Measurements from ENCODE around the gene ALB. TPM values are rescaled to one million over a fixed set of nuclear protein-coding genes. Genes with fewer than 3 reads are reported as not detected.
"Not testable (repeated sequence)": the region's sequence is repeated elsewhere in the genome, so short reads cannot be mapped to it uniquely, and the experiment has no call there.

ALB gene
- under 1 TPM in 2 of 4 donors, not detected in 2; 0.27 to 0.56 TPM for total RNA-seq

DNA sequence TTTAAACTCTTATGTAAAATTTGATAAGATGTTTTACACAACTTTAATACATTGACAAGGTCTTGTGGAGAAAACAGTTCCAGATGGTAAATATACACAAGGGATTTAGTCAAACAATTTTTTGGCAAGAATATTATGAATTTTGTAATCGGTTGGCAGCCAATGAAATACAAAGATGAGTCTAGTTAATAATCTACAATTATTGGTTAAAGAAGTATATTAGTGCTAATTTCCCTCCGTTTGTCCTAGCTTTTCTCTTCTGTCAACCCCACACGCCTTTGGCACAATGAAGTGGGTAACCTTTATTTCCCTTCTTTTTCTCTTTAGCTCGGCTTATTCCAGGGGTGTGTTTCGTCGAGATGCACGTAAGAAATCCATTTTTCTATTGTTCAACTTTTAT, at the start of gene ALB:
Gene ALB (plus strand): TSS at position 246 of the 400 bp plus-strand sequence. CDS start 41 bp downstream, at position 287.
- Histone ChIP-seq H3K36me3 (no peaks in the 10 kb centered on the region), H3K4me1 (no peaks in the 10 kb centered on the region), H3K4me3 (replicated peaks in 1 of 3) (no peak within 1 kb of the TSS), H3K27me3 (no peaks in the 10 kb centered on the region), H3K9me3 (no peaks in the 10 kb centered on the region), H3K27ac (no peak within 1 kb of the TSS)
- no peak for DNase-seq
- TF ChIP-seq, protein P1, sequence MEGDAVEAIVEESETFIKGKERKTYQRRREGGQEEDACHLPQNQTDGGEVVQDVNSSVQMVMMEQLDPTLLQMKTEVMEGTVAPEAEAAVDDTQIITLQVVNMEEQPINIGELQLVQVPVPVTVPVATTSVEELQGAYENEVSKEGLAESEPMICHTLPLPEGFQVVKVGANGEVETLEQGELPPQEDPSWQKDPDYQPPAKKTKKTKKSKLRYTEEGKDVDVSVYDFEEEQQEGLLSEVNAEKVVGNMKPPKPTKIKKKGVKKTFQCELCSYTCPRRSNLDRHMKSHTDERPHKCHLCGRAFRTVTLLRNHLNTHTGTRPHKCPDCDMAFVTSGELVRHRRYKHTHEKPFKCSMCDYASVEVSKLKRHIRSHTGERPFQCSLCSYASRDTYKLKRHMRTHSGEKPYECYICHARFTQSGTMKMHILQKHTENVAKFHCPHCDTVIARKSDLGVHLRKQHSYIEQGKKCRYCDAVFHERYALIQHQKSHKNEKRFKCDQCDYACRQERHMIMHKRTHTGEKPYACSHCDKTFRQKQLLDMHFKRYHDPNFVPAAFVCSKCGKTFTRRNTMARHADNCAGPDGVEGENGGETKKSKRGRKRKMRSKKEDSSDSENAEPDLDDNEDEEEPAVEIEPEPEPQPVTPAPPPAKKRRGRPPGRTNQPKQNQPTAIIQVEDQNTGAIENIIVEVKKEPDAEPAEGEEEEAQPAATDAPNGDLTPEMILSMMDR (IDR thresholded peaks at IDR 0.05): no peak
- TF ChIP-seq POLR2A (IDR thresholded peaks at IDR 0.05): no peak
- WGBS, 2 donors: 92% methylated on average over 7 of the region's 7 CpGs
- intact Hi-C loops (cut with DNase I): no loop called here

DNA sequence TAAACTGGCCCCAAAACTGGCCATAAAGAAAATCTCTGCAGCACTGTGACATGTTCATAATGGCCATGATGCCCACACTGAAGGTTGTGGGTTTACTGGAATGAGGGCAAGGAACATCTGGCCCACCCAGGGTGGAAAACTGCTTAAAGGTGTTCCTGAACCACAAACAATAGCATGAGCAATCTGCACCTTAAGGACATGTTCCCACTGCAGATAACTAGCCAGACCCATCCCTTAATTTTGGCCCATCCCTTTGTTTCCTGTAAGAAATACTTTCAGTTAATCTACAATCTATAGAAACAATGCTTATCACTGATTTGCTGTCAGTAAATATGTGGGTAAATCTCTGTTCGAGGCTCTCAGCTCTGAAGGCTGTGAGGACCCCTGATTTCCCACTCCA, 46.9 kb upstream of the ALB start:
- intact Hi-C loops (cut with DNase I): not testable (repeated sequence)

GRCh38 chr4:73369506-73370199, 34.4 kb upstream of the ALB start:
- intact Hi-C loops (cut with DNase I); DNase-seq; H3K4me1 ChIP-seq; H3K9me3 ChIP-seq; H3K27ac ChIP-seq; H3K27me3 ChIP-seq; H3K36me3 ChIP-seq; H3K4me3 ChIP-seq (replicated peaks in 1 of 3): not testable (repeated sequence)
- WGBS, 2 donors: 92 to 93% methylated on average over 8 of the region's 8 CpGs

More for the DNA sequence above, 46.9 kb upstream of the ALB start:
- H3K4me3 ChIP-seq (replicated peaks in 1 of 3); H3K9me3 ChIP-seq; H3K27ac ChIP-seq; H3K27me3 ChIP-seq; DNase-seq; H3K36me3 ChIP-seq; H3K4me1 ChIP-seq: not testable (repeated sequence)
- WGBS, 2 donors: 81 to 83% methylated on average over 1 of the region's 1 CpG

DNA sequence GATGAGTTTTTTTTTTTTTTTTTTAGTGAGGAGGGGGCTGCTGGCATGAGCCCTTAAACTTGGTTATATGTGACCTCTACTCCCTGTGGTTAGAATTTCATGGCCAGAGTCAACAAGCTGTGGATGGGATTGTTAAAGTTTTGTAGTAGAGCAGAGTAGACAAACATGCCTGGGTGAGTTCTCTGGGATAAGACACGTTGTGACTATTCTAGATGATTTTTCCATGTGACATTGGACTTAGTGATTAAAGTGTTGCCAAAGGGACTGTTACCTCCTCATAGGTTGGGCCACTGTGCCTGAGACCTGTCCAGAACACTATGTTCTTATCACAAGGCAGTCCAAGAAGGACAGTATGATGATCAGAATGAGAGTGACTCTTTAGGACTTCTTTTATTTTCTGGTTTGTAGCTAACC, 28.8 kb upstream of the ALB start:
- intact Hi-C loops (cut with DNase I): no loop called here
- no peaks in the 10 kb centered on the region for H3K9me3 ChIP-seq
- WGBS, 2 donors: 11 to 40% methylated on average over 1 of the region's 1 CpG

GRCh38 chr4:73376251-73376650, 27.8 kb upstream of the ALB start:
- Histone ChIP-seq H3K9me3 (no peaks in the 10 kb centered on the region), H3K27me3 (no peaks in the 10 kb centered on the region), H3K27ac (no peak overlapping the region), H3K36me3 (no peaks in the 10 kb centered on the region), H3K4me3 (replicated peaks in 1 of 3) (no peak overlapping the region), H3K4me1 (no peaks in the 10 kb centered on the region)
- TF ChIP-seq, protein P1 (IDR thresholded peaks at IDR 0.05): no peak
- TF ChIP-seq POLR2A (IDR thresholded peaks at IDR 0.05): no peak
- DNase-seq: no peak
- intact Hi-C loops (cut with DNase I): no loop called here

More for the DNA sequence above, 28.8 kb upstream of the ALB start:
- Histone ChIP-seq H3K36me3 (no peaks in the 10 kb centered on the region), H3K27me3 (no peaks in the 10 kb centered on the region), H3K4me3 (replicated peaks in 1 of 3) (no peak overlapping the region), H3K4me1 (no peaks in the 10 kb centered on the region), H3K27ac (no peak overlapping the region)
- TF ChIP-seq, protein P1 (IDR thresholded peaks at IDR 0.05): no peak
- DNase-seq: no peak

DNA sequence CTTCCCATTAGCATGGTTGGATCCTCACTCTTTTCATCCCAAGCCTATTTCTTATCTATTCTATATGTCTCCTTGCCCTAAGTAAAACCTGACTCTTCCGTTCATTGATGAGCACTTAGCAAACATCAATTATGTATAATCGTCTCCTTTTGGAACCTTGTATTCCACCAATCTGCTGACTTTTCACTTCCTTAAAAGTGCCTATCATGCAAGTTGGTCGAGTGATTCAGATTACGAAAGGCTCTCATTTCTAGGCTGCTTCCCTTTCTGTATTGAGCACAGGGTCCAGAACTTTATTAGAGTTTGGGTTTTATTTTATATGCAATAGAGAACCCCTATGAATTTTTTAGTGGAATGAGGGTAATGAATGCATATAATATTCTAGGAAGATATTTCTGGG, 27.1 kb upstream of the ALB start:
- TF ChIP-seq POLR2A (IDR thresholded peaks at IDR 0.05): no peak
- TF ChIP-seq, protein P1 (IDR thresholded peaks at IDR 0.05): no peak
- 86 to 88% methylated on average over 4 of the region's 4 CpGs for WGBS, 2 donors
- no peak for DNase-seq

More for the DNA sequence above, 27.1 kb upstream of the ALB start:
- H3K36me3 ChIP-seq: no peaks in the 10 kb centered on the region
- no peak overlapping the region for H3K4me3 ChIP-seq (replicated peaks in 1 of 3)
- no peaks in the 10 kb centered on the region for H3K9me3 ChIP-seq
- H3K27ac ChIP-seq: no peak overlapping the region
- intact Hi-C loops (cut with DNase I): no loop called here
- H3K27me3 ChIP-seq: no peaks in the 10 kb centered on the region
- no peaks in the 10 kb centered on the region for H3K4me1 ChIP-seq

All from thyroid gland (tissue), 4 donors.